ENCODE results near the gene ASTN2.

DNA sequence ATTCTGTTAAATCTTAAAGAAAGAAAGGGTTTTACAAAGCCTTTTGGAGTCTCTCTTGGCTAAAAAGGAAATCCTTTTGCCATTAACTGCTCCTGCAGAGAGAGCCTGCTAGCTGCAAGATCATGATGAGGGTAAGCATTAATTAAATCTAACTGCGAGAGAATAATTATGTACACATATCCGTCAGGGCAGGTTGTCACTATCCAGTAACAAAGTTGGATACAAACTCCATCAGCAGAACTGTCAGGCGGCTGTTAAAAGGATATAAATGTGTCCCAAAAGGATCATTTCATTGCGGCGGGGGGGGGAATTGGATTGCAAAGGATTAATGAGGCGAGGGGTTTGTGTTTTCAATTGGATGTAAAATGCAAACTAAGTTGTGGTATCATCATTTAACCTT lies 289.3 kb downstream of the ASTN2 start:
- TF ChIP-seq POLR2AphosphoS5 (IDR thresholded peaks at IDR 0.05; ENCODE audit: control insufficient read depth, insufficient read depth, low read depth, low read length), result no peak
- TF ChIP-seq ZBTB7A (IDR thresholded peaks at IDR 0.05; ENCODE audit: borderline replicate concordance, control insufficient read depth, low read depth, low read length), result no peak
- no peak for TF ChIP-seq ZNF263 (CRISPR knock-in tag; IDR thresholded peaks at IDR 0.05; ENCODE audit: borderline replicate concordance)
- TF ChIP-seq HNRNPK (IDR thresholded peaks at IDR 0.05; ENCODE audit: low read depth, low read length, poor library complexity, severe bottlenecking), result no peak
- TF ChIP-seq JUNB (CRISPR knock-in tag; conservative IDR thresholded peaks at IDR 0.05), result no peak
- no peak for TF ChIP-seq ZNF717 (CRISPR knock-in tag; IDR thresholded peaks at IDR 0.05)
- TF ChIP-seq, protein P1, sequence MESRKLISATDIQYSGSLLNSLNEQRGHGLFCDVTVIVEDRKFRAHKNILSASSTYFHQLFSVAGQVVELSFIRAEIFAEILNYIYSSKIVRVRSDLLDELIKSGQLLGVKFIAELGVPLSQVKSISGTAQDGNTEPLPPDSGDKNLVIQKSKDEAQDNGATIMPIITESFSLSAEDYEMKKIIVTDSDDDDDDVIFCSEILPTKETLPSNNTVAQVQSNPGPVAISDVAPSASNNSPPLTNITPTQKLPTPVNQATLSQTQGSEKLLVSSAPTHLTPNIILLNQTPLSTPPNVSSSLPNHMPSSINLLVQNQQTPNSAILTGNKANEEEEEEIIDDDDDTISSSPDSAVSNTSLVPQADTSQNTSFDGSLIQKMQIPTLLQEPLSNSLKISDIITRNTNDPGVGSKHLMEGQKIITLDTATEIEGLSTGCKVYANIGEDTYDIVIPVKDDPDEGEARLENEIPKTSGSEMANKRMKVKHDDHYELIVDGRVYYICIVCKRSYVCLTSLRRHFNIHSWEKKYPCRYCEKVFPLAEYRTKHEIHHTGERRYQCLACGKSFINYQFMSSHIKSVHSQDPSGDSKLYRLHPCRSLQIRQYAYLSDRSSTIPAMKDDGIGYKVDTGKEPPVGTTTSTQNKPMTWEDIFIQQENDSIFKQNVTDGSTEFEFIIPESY (CRISPR knock-in tag; IDR thresholded peaks at IDR 0.05), result no peak
- TF ChIP-seq, protein P2, sequence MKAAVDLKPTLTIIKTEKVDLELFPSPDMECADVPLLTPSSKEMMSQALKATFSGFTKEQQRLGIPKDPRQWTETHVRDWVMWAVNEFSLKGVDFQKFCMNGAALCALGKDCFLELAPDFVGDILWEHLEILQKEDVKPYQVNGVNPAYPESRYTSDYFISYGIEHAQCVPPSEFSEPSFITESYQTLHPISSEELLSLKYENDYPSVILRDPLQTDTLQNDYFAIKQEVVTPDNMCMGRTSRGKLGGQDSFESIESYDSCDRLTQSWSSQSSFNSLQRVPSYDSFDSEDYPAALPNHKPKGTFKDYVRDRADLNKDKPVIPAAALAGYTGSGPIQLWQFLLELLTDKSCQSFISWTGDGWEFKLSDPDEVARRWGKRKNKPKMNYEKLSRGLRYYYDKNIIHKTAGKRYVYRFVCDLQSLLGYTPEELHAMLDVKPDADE (conservative IDR thresholded peaks at IDR 0.05; ENCODE audit: control insufficient read depth, low read depth, low read length), result no peak
- TF ChIP-seq SMARCE1 (IDR thresholded peaks at IDR 0.05), result no peak
- TF ChIP-seq ETS2 (tag; IDR thresholded peaks at IDR 0.05; ENCODE audit: borderline replicate concordance, poor library complexity, severe bottlenecking), result no peak
- no peak for TF ChIP-seq SOX6 (IDR thresholded peaks at IDR 0.05)
- TF ChIP-seq CBX3 (IDR thresholded peaks at IDR 0.05; ENCODE audit: borderline replicate concordance in 1 of 2, low read length in 2 of 2), result no peak

Measured in K562 (cell line).